AG09319 (cell line): ENCODE results near the gene MATN4.
A peak's percentile ranks its signal among the peaks of the same experiment; 100 is the strongest.

Experiments
- DNase-seq: peaks from one replicate; pipeline ENCODE4 v3.0.0-alpha.2; 2010; ENCODE audit warnings: low read depth; ENCODE audit errors: extremely low read depth
- CTCF ChIP-seq: IDR thresholded peaks from 2 replicates; pipeline ENCODE4 v1.5.1; 2011; ENCODE audit warnings: low read depth, mild to moderate bottlenecking, inconsistent platforms, low read length, moderate library complexity

The MATN4 gene

GRCh38 chr20:45266977-45267376 is 41.1 kb downstream of the MATN4 start:
- DNase-seq: no peak
- TF ChIP-seq CTCF: no peak

- DNase-seq: no peak
- TF ChIP-seq CTCF: no peak
Observed at GRCh38 chr20:45263556-45264266, 44.4 kb downstream of the MATN4 start.

GRCh38 chr20:45258664-45259063 is 49.4 kb downstream of the MATN4 start:
- DNase-seq: no peak
- no peak for TF ChIP-seq CTCF

- TF ChIP-seq CTCF: no peak
- DNase-seq: no peak
Observed at GRCh38 chr20:45258259-45258658, 49.8 kb downstream of the MATN4 start.

- no peak for DNase-seq
- no peak for TF ChIP-seq CTCF
Observed at GRCh38 chr20:45257711-45258110, 50.4 kb downstream of the MATN4 start.

- no peak for TF ChIP-seq CTCF
- no peak for DNase-seq
Observed at GRCh38 chr20:45257161-45257560, 50.9 kb downstream of the MATN4 start.

GRCh38 chr20:45254383-45255262 is 53.5 kb downstream of the MATN4 start, which contains the start of gene SLPI:
Gene SLPI, minus strand, starts transcription at chr20:45254564. Its CDS starts 21 bp downstream, at chr20:45254543.
- peak; percentile 12 for DNase-seq
- no peak for TF ChIP-seq CTCF
